ENCODE measurements around the gene MCL1.

Gene MCL1

GRCh38 chr1:150555198-150555970, 24.0 kb downstream of the MCL1 start:
- DNase-seq = no peak

- no peak for DNase-seq
Measured at GRCh38 chr1:150554086-150554452, 25.3 kb downstream of the MCL1 start.

- DNase-seq = no peak
Measured at GRCh38 chr1:150553392-150554085, 25.9 kb downstream of the MCL1 start.

GRCh38 chr1:150552911-150553289, 26.5 kb downstream of the MCL1 start:
- no peak for DNase-seq

GRCh38 chr1:150552128-150552910, 27.1 kb downstream of the MCL1 start:
- peak; percentile 41 for DNase-seq

GRCh38 chr1:150551784-150552127, 27.7 kb downstream of the MCL1 start:
- DNase-seq = no peak

- no peak for DNase-seq
Measured at GRCh38 chr1:150551051-150551783, 28.2 kb downstream of the MCL1 start.

- no peak for DNase-seq
Measured at GRCh38 chr1:150550222-150551050, 29.0 kb downstream of the MCL1 start.

GRCh38 chr1:150549496-150550221, 29.8 kb downstream of the MCL1 start:
- no peak for DNase-seq

GRCh38 chr1:150548632-150549495, 30.5 kb downstream of the MCL1 start, which contains the start of gene ADAMTSL4:
Gene ADAMTSL4, plus strand, starts transcription at chr1:150549408. Its CDS starts 2,881 bp downstream, at chr1:150552289.
- peak; percentile 54 for DNase-seq

GRCh38 chr1:150548324-150548631, 31.1 kb downstream of the MCL1 start:
- DNase-seq = no peak

- no peak for DNase-seq
Measured at GRCh38 chr1:150546294-150546937, 33.0 kb downstream of the MCL1 start.

GRCh38 chr1:150545486-150546032, 33.9 kb downstream of the MCL1 start:
- no peak for DNase-seq

- no peak for DNase-seq
Measured at GRCh38 chr1:150544204-150544603, 35.2 kb downstream of the MCL1 start.

GRCh38 chr1:150543500-150544143, 35.8 kb downstream of the MCL1 start:
- no peak for DNase-seq

GRCh38 chr1:150537732-150538684, 41.4 kb downstream of the MCL1 start:
- DNase-seq = no peak

GRCh38 chr1:150536836-150537731, 42.3 kb downstream of the MCL1 start:
- DNase-seq = no peak

All from activated CD4-positive, alpha-beta T cell treated with anti-CD3 and anti-CD28 coated beads, Interleukin-2, Interleukin-6, amounts not matched to agents 100 ng/mL and 50 ng/mL, durations not matched to agents 16 hours and 8 hours (primary cell).